Dermis blood vessel endothelial cell (primary cell): ENCODE results near the gene PDPR. TPM values are rescaled to one million over a fixed set of nuclear protein-coding genes. Genes with fewer than 3 reads are reported as not detected.
"Not testable (repeated sequence)": the region's sequence is repeated elsewhere in the genome, so short reads cannot be mapped to it uniquely, and the experiment has no call there.

Source experiments
- DNase-seq: peaks from one replicate; pipeline ENCODE4 v3.0.0; 2010
- total RNA-seq: library from RNA; depleted of rRNA; stranded (reverse); fragments of >200 nt; gene quantifications from 2 replicates; pipeline ENCODE4 v1.2.3, GENCODE V29; 2014

The PDPR gene
- total RNA-seq = 53.1 and 61.6 TPM in 2 replicates

GRCh38 chr16:70113982-70114826, at the start of gene PDPR:
Gene PDPR, plus strand, starts transcription at chr16:70114332. Its CDS starts 6,161 bp downstream, at chr16:70120493.
- peak; percentile 96 for DNase-seq

GRCh38 chr16:70064841-70065370, 49.2 kb upstream of the PDPR start:
- DNase-seq = peak; percentile 51

- DNase-seq = not testable (repeated sequence)
These were observed 48.8 kb upstream of the PDPR start for GRCh38 chr16:70065376-70065745.

GRCh38 chr16:70065746-70066658, 48.1 kb upstream of the PDPR start:
- peak; percentile 88 for DNase-seq

- not testable (repeated sequence) for DNase-seq
These were observed 47.4 kb upstream of the PDPR start for GRCh38 chr16:70066751-70067150.

GRCh38 chr16:70079081-70079480, 35.1 kb upstream of the PDPR start:
- not testable (repeated sequence) for DNase-seq

- not testable (repeated sequence) for DNase-seq
These were observed 32.9 kb upstream of the PDPR start for GRCh38 chr16:70081219-70081618.

GRCh38 chr16:70083931-70084330, 30.2 kb upstream of the PDPR start:
- DNase-seq = not testable (repeated sequence)

- DNase-seq = not testable (repeated sequence)
These were observed 26.0 kb upstream of the PDPR start for GRCh38 chr16:70088160-70088559.

GRCh38 chr16:70088877-70089276, 25.3 kb upstream of the PDPR start:
- DNase-seq = not testable (repeated sequence)

GRCh38 chr16:70089289-70089688, 24.8 kb upstream of the PDPR start:
- not testable (repeated sequence) for DNase-seq

GRCh38 chr16:70091104-70091503, 23.0 kb upstream of the PDPR start:
- not testable (repeated sequence) for DNase-seq

GRCh38 chr16:70094096-70094495, 20.0 kb upstream of the PDPR start:
- not testable (repeated sequence) for DNase-seq

GRCh38 chr16:70109583-70110279, 4.4 kb upstream of the PDPR start:
- DNase-seq = not testable (repeated sequence)

- DNase-seq = not testable (repeated sequence)
These were observed 2.0 kb upstream of the PDPR start for GRCh38 chr16:70112162-70112561.

- DNase-seq = not testable (repeated sequence)
These were observed 542 bp upstream of the PDPR start for GRCh38 chr16:70113599-70113981.

- not testable (repeated sequence) for DNase-seq
These were observed 4.2 kb downstream of the PDPR start for GRCh38 chr16:70118354-70118753.

GRCh38 chr16:70118776-70119175, 4.6 kb downstream of the PDPR start:
- peak; percentile 3 for DNase-seq

- not testable (repeated sequence) for DNase-seq
These were observed 6.3 kb downstream of the PDPR start for GRCh38 chr16:70120398-70120797.

GRCh38 chr16:70123822-70124221, 9.7 kb downstream of the PDPR start:
- not testable (repeated sequence) for DNase-seq

GRCh38 chr16:70126226-70126625, 12.1 kb downstream of the PDPR start:
- not testable (repeated sequence) for DNase-seq

GRCh38 chr16:70127706-70128105, 13.6 kb downstream of the PDPR start:
- not testable (repeated sequence) for DNase-seq
